Loucy (cell line): ENCODE results near the gene GAB1.

ENCODE experiments used
- H2AFZ ChIP-seq: fragments of 200-600 bp; sonication (generic); 2 replicates; pipeline ENCODE4 v1.6.0; 2016; ENCODE audit warnings: antibody characterized with exemption, mild to moderate bottlenecking, low read length, moderate library complexity
- H3F3A ChIP-seq: fragments of 200-600 bp; 2 replicates; pipeline ENCODE4 v1.6.0; 2016; ENCODE audit warnings: antibody characterized with exemption, low read depth, mild to moderate bottlenecking
- H3K27me3 ChIP-seq: fragments of 200-600 bp; sonication (generic); 2 replicates; pipeline ENCODE4 v1.6.1; 2014; ENCODE audit warnings: low read length, mild to moderate bottlenecking; ENCODE audit not compliant: insufficient read depth, poor library complexity, severe bottlenecking
- H3K36me3 ChIP-seq: fragments of 200-600 bp; sonication (generic); 2 replicates; pipeline ENCODE4 v1.6.1; 2016; ENCODE audit warnings: low read length; ENCODE audit not compliant: insufficient read depth
- H3K4me1 ChIP-seq: fragments of 200-600 bp; sonication (generic); 2 replicates; pipeline ENCODE4 v1.5.1; 2014; ENCODE audit warnings: low read length, mild to moderate bottlenecking; ENCODE audit not compliant: insufficient read depth, poor library complexity, severe bottlenecking
- H3K4me2 ChIP-seq: fragments of 200-600 bp; sonication (generic); 2 replicates; pipeline ENCODE4 v1.6.0; 2014; ENCODE audit warnings: antibody characterized with exemption, low read length, low read depth, mild to moderate bottlenecking; ENCODE audit not compliant: poor library complexity, severe bottlenecking
- H3K4me3 ChIP-seq: fragments of 200-600 bp; sonication (generic); 2 replicates; pipeline ENCODE4 v1.5.1; 2014; ENCODE audit warnings: low read length, mild to moderate bottlenecking, mixed read lengths; ENCODE audit not compliant: poor library complexity, severe bottlenecking
- H3K79me2 ChIP-seq: fragments of 200-600 bp; sonication (generic); 2 replicates; pipeline ENCODE4 v1.6.1; 2014; ENCODE audit warnings: low read length; ENCODE audit not compliant: insufficient read depth
- H3K9ac ChIP-seq: fragments of 200-600 bp; sonication (generic); 2 replicates; pipeline ENCODE4 v1.6.0; 2014; ENCODE audit warnings: mild to moderate bottlenecking, low read depth, low read length, moderate library complexity; ENCODE audit not compliant: poor library complexity, severe bottlenecking
- H3K9me2 ChIP-seq: fragments of 200-600 bp; sonication (generic); replicated peaks from 2 replicates; pipeline ENCODE4 v1.6.1; 2016; ENCODE audit warnings: low read depth, low read length, mixed read lengths
- H3K9me3 ChIP-seq: fragments of 200-600 bp; sonication (generic); 2 replicates; pipeline ENCODE4 v1.6.1; 2014; ENCODE audit warnings: mild to moderate bottlenecking, antibody characterized with exemption, low read length, low read depth; ENCODE audit not compliant: insufficient read depth
- H4K20me1 ChIP-seq: fragments of 200-600 bp; sonication (generic); 2 replicates; pipeline ENCODE4 v1.6.0; 2014; ENCODE audit warnings: antibody characterized with exemption, low read length, mild to moderate bottlenecking; ENCODE audit not compliant: insufficient read depth, poor library complexity, severe bottlenecking
- CTCF ChIP-seq: fragments of 200-600 bp; sonication (generic); conservative IDR thresholded peaks from 2 replicates; pipeline ENCODE4 v1.5.1; 2014; ENCODE audit warnings: mild to moderate bottlenecking, antibody characterized with exemption, low read length
- EZH2phosphoT487 ChIP-seq: fragments of 200-600 bp; IDR thresholded peaks from 2 replicates; pipeline ENCODE4 v1.6.1; 2018; ENCODE audit warnings: antibody characterized with exemption, mild to moderate bottlenecking, moderate library complexity, borderline replicate concordance

Gene GAB1

GRCh38 chr4:143291314-143291713, 45.4 kb upstream of the GAB1 start:
- TF ChIP-seq CTCF (no peak), EZH2phosphoT487 (no peak)

GRCh38 chr4:143292858-143293257, 43.8 kb upstream of the GAB1 start:
- Histone ChIP-seq H3K4me3 (no peak overlapping the region), H3K9ac (no peak overlapping the region), H4K20me1 (no peaks in the 10 kb centered on the region), H3K9me3 (no peaks in the 10 kb centered on the region), H3K4me2 (no peak overlapping the region), H3K79me2 (no peaks in the 10 kb centered on the region), H3K4me1 (no peaks in the 10 kb centered on the region), H3K9me2 (no peaks in the 10 kb centered on the region), H3K27me3 (no peaks in the 10 kb centered on the region), H3F3A (no peaks in the 10 kb centered on the region), H2AFZ (no peak overlapping the region), H3K36me3 (no peaks in the 10 kb centered on the region)
- no peak for TF ChIP-seq CTCF
- no peak for TF ChIP-seq EZH2phosphoT487

More at GRCh38 chr4:143291314-143291713, 45.4 kb upstream of the GAB1 start:
- H3K9me2 ChIP-seq = no peaks in the 10 kb centered on the region
- no peaks in the 10 kb centered on the region for H4K20me1 ChIP-seq
- no peaks in the 10 kb centered on the region for H3F3A ChIP-seq
- no peaks in the 10 kb centered on the region for H3K36me3 ChIP-seq
- H3K79me2 ChIP-seq = no peaks in the 10 kb centered on the region
- H3K27me3 ChIP-seq = no peaks in the 10 kb centered on the region
- H3K4me3 ChIP-seq = no peak overlapping the region
- H3K9me3 ChIP-seq = no peaks in the 10 kb centered on the region
- H3K4me2 ChIP-seq = no peak overlapping the region
- H2AFZ ChIP-seq = no peak overlapping the region
- no peaks in the 10 kb centered on the region for H3K4me1 ChIP-seq
- H3K9ac ChIP-seq = no peak overlapping the region

- TF ChIP-seq CTCF (no peak), EZH2phosphoT487 (no peak)
- no peaks in the 10 kb centered on the region for H3F3A ChIP-seq
- H3K9me2 ChIP-seq = no peaks in the 10 kb centered on the region
- no peak overlapping the region for H3K9ac ChIP-seq
- no peak overlapping the region for H3K4me3 ChIP-seq
- no peaks in the 10 kb centered on the region for H3K9me3 ChIP-seq
- no peaks in the 10 kb centered on the region for H3K79me2 ChIP-seq
- H4K20me1 ChIP-seq = no peaks in the 10 kb centered on the region
- no peaks in the 10 kb centered on the region for H3K36me3 ChIP-seq
- H2AFZ ChIP-seq = no peak overlapping the region
- H3K4me2 ChIP-seq = no peak overlapping the region
- no peaks in the 10 kb centered on the region for H3K4me1 ChIP-seq
- H3K27me3 ChIP-seq = no peaks in the 10 kb centered on the region
Observed at GRCh38 chr4:143294310-143294709, 42.4 kb upstream of the GAB1 start.
